ENCODE results near the gene ZC3H12A. TPM values are rescaled to one million over a fixed set of nuclear protein-coding genes. Genes with fewer than 3 reads are reported as not detected.

ZC3H12A gene
- total and polyA plus RNA-seq, 11 donors, result 1.8 to 8.5 (median 4.5) TPM

GRCh38 chr1:37473431-37474045 is 842 bp upstream of the ZC3H12A start:
- peaks cover 0 to 22% (median 10%) of the 10 kb centered on the region in 9 donors for H3K36me3 ChIP-seq
- H3K9me3 ChIP-seq, result no peaks in the 10 kb centered on the region
- H3K4me3 ChIP-seq, result peak overlapping the region; percentile 60 to 93 (median 85)
- H3K4me1 ChIP-seq, result peaks cover 20 to 79% (median 61%) of the 10 kb centered on the region in 12 donors
- WGBS, 4 donors, result 16 to 37% (median 21%) methylated on average over 9 to 12 of the region's 12 CpGs
- TF ChIP-seq, protein P1, sequence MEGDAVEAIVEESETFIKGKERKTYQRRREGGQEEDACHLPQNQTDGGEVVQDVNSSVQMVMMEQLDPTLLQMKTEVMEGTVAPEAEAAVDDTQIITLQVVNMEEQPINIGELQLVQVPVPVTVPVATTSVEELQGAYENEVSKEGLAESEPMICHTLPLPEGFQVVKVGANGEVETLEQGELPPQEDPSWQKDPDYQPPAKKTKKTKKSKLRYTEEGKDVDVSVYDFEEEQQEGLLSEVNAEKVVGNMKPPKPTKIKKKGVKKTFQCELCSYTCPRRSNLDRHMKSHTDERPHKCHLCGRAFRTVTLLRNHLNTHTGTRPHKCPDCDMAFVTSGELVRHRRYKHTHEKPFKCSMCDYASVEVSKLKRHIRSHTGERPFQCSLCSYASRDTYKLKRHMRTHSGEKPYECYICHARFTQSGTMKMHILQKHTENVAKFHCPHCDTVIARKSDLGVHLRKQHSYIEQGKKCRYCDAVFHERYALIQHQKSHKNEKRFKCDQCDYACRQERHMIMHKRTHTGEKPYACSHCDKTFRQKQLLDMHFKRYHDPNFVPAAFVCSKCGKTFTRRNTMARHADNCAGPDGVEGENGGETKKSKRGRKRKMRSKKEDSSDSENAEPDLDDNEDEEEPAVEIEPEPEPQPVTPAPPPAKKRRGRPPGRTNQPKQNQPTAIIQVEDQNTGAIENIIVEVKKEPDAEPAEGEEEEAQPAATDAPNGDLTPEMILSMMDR (IDR thresholded peaks at IDR 0.05), result no peak
- TF ChIP-seq POLR2A (IDR thresholded peaks at IDR 0.05), result no peak
- peak overlapping the region; percentile 59 to 96 (median 94) for H3K27ac ChIP-seq
- no peaks in the 10 kb centered on the region for H3K27me3 ChIP-seq
- ATAC-seq (peak in 1 of 4 donors; percentile 3), DNase-seq (no peak)
- intact Hi-C loops (cut with DNase I), result loop anchor here in 1 of 10 donors (5.0 kb wide), 1 partner anchor 219 kb away; the partner anchor contains the start of gene CDCA8

DNA sequence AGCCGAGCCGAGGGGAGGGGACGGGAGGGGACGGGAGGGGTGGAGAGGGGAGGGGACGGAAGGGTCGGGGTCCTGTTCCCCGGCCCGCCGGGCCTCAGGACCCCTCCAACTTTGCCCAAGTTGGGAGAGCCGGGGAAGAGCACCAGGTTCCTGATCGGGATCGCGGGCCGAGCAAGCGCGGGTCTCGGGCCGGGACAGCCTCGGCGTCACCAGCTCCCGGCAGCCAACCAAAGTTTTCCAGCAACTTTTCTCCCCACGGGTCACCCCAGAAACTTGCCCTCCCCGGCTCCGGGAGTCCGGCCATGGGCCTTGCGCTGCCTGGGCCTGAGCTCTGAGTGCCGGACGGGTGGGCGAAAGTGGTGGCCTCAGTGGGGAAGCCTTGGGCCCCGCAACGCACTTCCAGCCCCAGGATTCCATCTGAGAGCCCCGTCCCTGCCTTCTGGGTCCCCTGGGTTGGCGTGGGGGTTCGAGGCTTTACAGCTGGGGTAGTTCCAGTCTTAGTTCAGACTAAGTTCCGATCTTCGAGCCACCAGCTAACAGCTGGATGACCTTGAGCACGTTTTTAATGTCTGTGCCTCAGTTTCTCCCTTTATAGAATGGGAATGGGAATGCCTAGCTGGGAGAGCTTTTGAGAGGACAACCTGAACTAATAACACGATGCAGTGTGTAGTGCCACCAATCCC is 458 bp downstream of the ZC3H12A start:
- DNase-seq (peak in 1 of 5 donors; percentile 58), ATAC-seq (peak in 2 of 4 donors; percentile 0)
- peak overlapping the region; percentile 59 to 96 (median 94) for H3K27ac ChIP-seq
- no peaks in the 10 kb centered on the region for H3K27me3 ChIP-seq
- TF ChIP-seq POLR2A (IDR thresholded peaks at IDR 0.05), result no peak
- TF ChIP-seq, protein P1 (IDR thresholded peaks at IDR 0.05), result no peak
- H3K4me1 ChIP-seq, result peaks cover 20 to 85% (median 72%) of the 10 kb centered on the region in 12 donors
- no peaks in the 10 kb centered on the region for H3K9me3 ChIP-seq
- H3K4me3 ChIP-seq, result peak overlapping the region; percentile 60 to 93 (median 85)
- 2 to 3% (median 3%) methylated on average over 29 to 38 of the region's 38 CpGs for WGBS, 4 donors
- H3K36me3 ChIP-seq, result peaks cover 0 to 33% (median 13%) of the 10 kb centered on the region in 9 donors
- intact Hi-C loops (cut with DNase I), result loop anchor here in 1 of 10 donors (5.0 kb wide), 1 partner anchor 217 kb away; the partner anchor contains the start of gene CDCA8

GRCh38 chr1:37475380-37476086 is 1.2 kb downstream of the ZC3H12A start:
- Histone ChIP-seq H3K4me1 (peaks cover 20 to 90% (median 74%) of the 10 kb centered on the region in 12 donors), H3K9me3 (no peaks in the 10 kb centered on the region), H3K27me3 (no peaks in the 10 kb centered on the region), H3K27ac (peak overlapping the region in 11 of 12 donors; percentile 59 to 96 (median 94)), H3K36me3 (peaks cover 0 to 40% (median 20%) of the 10 kb centered on the region in 9 donors), H3K4me3 (peak overlapping the region in 11 of 12 donors; percentile 60 to 93 (median 86))
- WGBS, 4 donors, result 81 to 91% (median 89%) methylated on average over 5 to 24 of the region's 24 CpGs
- no peak for DNase-seq
- TF ChIP-seq, protein P1 (IDR thresholded peaks at IDR 0.05), result no peak
- no peak for TF ChIP-seq POLR2A (IDR thresholded peaks at IDR 0.05)
- intact Hi-C loops (cut with DNase I), result no loop called here
- ATAC-seq, result no peak
